WERI-Rb-1 (cell line): Measurements from ENCODE around the gene ATG16L1.

Experiments used
- DNase-seq: peaks from one replicate; pipeline ENCODE4 v3.0.0-alpha.2; 2020
- H3K27ac ChIP-seq: fragments of 250-450 bp; sonication (Bioruptor Pico); 2 replicates; pipeline ENCODE4 v1.5.1; 2020; ENCODE audit warnings: mild to moderate bottlenecking, moderate library complexity
- H3K27me3 ChIP-seq: fragments of 250-450 bp; sonication (Bioruptor Pico); 2 replicates; pipeline ENCODE4 v1.5.1; 2021; ENCODE audit warnings: mild to moderate bottlenecking, low read depth, moderate library complexity; ENCODE audit not compliant: insufficient read depth, severe bottlenecking
- H3K36me3 ChIP-seq: fragments of 250-450 bp; sonication (Bioruptor Pico); 2 replicates; pipeline ENCODE4 v1.5.1; 2020; ENCODE audit warnings: mild to moderate bottlenecking, moderate library complexity
- H3K4me3 ChIP-seq: 2 replicates; pipeline ENCODE4 v1.5.1; 2011; ENCODE audit warnings: low read depth, mild to moderate bottlenecking, control low read depth, low read length
- H3K9me3 ChIP-seq: fragments of 250-450 bp; sonication (Bioruptor Pico); 2 replicates; pipeline ENCODE4 v1.5.1; 2021; ENCODE audit warnings: mild to moderate bottlenecking, moderate library complexity; ENCODE audit not compliant: severe bottlenecking
- CTCF ChIP-seq: IDR thresholded peaks from 2 replicates; pipeline ENCODE4 v1.5.1; 2011; ENCODE audit warnings: low read depth, mild to moderate bottlenecking, control low read depth, inconsistent platforms, low read length

Gene ATG16L1

GRCh38 chr2:233209117-233209532, 42.3 kb upstream of the ATG16L1 start:
- Histone ChIP-seq H3K4me3 (no peak overlapping the region), H3K27ac (no peak overlapping the region)

GRCh38 chr2:233209533-233210171, 41.8 kb upstream of the ATG16L1 start:
- DNase-seq: no peak
- Histone ChIP-seq H3K27ac (no peak overlapping the region), H3K9me3 (no peaks in the 10 kb centered on the region), H3K4me3 (no peak overlapping the region), H3K36me3 (no peaks in the 10 kb centered on the region), H3K27me3 (no peaks in the 10 kb centered on the region)
- TF ChIP-seq CTCF: no peak

More at GRCh38 chr2:233209117-233209532, 42.3 kb upstream of the ATG16L1 start:
- no peak for DNase-seq
- Histone ChIP-seq H3K36me3 (no peaks in the 10 kb centered on the region), H3K9me3 (no peaks in the 10 kb centered on the region), H3K27me3 (no peaks in the 10 kb centered on the region)
- no peak for TF ChIP-seq CTCF

GRCh38 chr2:233210281-233210680, 41.2 kb upstream of the ATG16L1 start:
- H3K36me3 ChIP-seq: no peaks in the 10 kb centered on the region

GRCh38 chr2:233210843-233211547, 40.5 kb upstream of the ATG16L1 start:
- DNase-seq: no peak

More at GRCh38 chr2:233210281-233210680, 41.2 kb upstream of the ATG16L1 start:
- Histone ChIP-seq H3K9me3 (no peaks in the 10 kb centered on the region), H3K27ac (no peak overlapping the region), H3K4me3 (no peak overlapping the region), H3K27me3 (no peaks in the 10 kb centered on the region)
- TF ChIP-seq CTCF: no peak
- no peak for DNase-seq

GRCh38 chr2:233211548-233211895, 40.0 kb upstream of the ATG16L1 start:
- Histone ChIP-seq H3K27me3 (no peaks in the 10 kb centered on the region), H3K9me3 (no peaks in the 10 kb centered on the region), H3K36me3 (no peaks in the 10 kb centered on the region), H3K27ac (no peak overlapping the region), H3K4me3 (no peak overlapping the region)
- DNase-seq: no peak
- no peak for TF ChIP-seq CTCF

More at GRCh38 chr2:233210843-233211547, 40.5 kb upstream of the ATG16L1 start:
- no peaks in the 10 kb centered on the region for H3K36me3 ChIP-seq
- H3K4me3 ChIP-seq: no peak overlapping the region
- H3K27ac ChIP-seq: no peak overlapping the region
- H3K9me3 ChIP-seq: no peaks in the 10 kb centered on the region
- no peaks in the 10 kb centered on the region for H3K27me3 ChIP-seq
- no peak for TF ChIP-seq CTCF
